Left hindlimb (tissue), 1 donor: ENCODE data around the gene GALE.
"Not testable (repeated sequence)": the region's sequence is repeated elsewhere in the genome, so short reads cannot be mapped to it uniquely, and the experiment has no call there.

Experiments used
- DNase-seq: peaks from one replicate; pipeline ENCODE4 v3.0.0-alpha.2; 2018

The GALE gene

DNA sequence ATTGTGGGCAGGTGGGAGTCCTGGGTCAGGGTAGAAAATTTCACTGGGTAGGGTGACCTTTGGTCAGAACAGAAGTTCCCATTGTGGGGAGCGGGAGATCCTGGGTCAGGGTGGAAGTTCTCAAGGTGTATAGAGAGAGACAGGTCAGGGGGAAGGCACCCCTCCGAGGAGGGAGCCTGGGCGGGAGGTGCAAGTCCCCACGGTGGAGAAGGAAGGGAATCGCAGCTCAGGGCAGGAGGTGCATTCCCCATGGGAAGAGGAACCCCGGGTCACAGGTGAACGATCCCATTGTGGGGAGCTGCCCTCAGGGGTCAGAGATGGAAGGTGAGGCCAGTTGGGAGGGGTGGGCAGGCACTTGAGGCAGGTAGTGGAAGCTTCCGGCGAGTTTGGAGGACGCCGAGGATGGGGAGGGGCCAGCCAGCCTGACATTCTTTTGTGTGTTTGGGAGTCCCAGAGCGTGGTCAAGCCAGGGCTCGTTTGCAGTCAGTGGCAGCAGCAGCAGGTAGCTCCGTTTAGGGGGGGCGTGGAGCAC is 9.0 kb downstream of the GALE start:
- DNase-seq: no peak

DNA sequence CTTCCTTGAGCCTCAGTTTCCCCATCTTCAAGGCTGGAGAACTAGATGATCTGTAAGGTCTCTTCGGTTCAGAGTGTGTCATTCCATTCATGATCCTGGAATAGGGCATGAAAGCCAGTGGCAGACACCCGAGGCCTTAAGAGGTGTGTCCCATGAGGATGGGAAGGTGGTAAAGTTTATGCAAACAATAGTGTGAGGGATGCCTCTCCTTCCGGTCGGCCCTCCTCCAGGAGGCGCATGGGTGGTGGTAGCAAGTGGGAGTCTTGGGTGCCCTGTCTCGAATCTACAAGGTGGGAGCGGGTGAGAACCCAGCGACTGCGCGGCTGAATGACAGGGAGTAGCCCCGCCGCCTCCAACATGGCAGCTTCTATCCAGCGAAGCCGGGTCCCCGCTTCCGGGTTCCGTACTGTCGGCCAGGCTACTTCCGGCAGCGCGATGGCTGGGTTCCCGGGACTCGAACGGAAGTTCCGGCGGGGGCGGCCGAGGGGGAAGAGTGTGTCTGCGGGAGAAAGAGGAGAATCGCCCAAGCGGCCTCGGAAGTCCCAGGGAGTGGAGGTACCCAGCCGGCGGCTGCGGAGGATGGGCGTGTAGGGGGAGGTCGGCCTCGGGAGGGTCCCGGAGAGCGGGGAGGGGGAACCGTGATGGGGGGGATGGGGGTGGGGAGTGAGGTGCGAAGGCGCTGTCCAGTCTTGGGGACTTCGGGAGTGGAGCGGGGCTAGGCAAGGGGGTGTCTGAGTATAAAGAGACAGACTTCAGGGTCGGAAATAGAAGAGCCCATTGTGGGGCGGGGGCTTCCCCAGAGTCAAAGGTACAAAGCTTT is 9.6 kb downstream of the GALE start, which contains the start of gene LYPLA2:
Gene LYPLA2, plus strand, starts transcription at position 450 of the 820 bp plus-strand sequence. CDS start 1,538 bp downstream, outside the sequence.
- peak; percentile 96 for DNase-seq

DNA sequence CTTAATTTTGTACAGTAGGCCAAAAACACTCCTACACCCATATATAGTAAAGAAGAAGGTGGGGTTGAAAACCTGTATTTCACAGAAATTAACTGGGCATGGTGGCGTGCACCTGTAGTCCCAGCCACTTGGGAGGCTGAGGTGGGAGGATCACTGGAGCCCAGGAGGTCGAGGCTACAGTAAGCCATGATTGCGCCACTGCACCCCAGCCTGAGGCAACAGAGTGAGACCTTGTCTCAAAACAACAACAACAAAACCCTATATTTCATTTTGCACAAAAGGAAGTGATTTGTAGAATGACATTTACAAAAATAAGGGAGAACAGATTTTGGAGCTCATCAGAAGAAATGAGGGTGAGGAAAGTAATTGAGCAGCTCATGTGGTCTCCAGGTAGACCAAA is 11.9 kb downstream of the GALE start:
- DNase-seq: no peak

DNA sequence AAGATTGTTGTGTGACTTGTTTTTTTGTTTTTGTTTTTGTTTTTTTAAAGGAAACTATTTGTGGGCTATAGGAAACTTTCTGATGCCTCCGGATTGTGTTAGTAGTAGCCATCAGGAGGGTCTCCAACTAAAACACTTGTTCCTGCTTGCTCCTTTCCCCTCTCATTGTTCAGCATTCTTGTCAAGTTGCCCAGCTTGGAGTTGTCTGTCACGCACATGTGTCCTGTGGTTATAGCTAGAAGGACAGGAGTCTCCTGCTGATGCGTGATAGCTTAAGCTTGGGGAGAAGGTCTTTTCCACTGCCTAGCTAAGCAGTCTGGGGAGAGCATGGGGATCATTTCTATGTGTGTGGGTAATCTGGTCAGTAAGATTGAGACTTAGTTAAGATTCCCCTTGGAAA is 12.9 kb downstream of the GALE start:
- no peak for DNase-seq

DNA sequence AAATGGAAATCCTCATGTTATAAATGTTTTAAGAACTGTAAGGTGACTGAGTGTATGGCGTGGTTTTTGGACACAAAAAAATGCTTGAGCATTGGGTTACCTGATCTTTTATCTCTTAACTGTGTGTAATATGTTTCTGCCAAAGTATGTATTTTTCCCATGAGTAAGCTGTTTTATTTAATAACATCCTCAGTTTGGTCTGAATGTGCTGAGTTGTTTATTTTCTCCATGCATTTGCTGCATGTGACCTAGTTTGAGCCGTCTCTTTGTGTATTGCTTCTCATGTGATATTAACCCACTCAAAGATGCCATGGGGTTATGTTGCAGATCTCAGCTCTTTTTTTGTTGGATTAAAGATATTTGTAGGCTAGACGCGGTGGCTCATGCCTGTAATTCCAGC is 15.7 kb downstream of the GALE start:
- DNase-seq: no peak

DNA sequence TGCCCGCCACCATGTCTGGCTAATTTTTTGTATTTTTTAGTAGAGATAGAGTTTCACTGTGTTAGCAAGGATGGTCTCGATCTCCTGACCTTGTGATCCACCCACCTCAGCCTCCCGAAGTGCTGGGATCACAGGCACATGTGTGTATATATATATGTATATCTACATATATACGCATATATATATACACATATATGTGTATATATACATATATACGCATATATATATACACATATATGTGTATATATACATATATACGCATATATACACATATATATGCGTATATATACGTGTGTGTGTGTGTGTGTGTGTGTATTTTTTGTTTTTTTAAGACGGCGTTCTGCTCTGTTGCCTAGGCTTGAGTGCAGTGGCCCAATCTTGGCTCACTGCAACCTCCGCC is 17.4 kb downstream of the GALE start:
- not testable (repeated sequence) for DNase-seq

DNA sequence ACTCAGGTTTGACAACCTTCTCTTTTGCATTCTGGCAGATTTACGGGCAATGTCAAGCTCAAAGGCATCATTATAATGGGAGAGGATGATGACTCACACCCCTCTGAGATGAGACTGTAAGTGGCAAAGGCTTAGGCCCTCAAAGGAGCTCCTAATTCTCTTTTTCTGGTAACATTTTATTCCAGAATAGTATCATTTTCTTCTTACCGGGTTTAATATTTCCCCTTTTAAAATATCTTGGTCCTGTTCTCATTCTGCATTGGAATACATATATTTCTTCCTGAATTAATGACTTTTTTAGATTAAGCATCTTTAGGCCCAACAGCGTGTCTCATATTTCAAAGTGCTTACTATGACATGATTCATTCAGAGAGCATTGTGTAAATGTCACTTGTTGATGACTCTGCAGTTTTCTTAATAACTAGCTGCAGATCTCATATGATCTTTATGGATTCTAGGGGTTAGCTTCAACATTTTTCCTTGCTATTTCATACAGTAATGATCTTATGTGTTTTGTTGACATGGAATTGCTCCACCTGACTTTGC is 20.7 kb downstream of the GALE start:
- no peak for DNase-seq

DNA sequence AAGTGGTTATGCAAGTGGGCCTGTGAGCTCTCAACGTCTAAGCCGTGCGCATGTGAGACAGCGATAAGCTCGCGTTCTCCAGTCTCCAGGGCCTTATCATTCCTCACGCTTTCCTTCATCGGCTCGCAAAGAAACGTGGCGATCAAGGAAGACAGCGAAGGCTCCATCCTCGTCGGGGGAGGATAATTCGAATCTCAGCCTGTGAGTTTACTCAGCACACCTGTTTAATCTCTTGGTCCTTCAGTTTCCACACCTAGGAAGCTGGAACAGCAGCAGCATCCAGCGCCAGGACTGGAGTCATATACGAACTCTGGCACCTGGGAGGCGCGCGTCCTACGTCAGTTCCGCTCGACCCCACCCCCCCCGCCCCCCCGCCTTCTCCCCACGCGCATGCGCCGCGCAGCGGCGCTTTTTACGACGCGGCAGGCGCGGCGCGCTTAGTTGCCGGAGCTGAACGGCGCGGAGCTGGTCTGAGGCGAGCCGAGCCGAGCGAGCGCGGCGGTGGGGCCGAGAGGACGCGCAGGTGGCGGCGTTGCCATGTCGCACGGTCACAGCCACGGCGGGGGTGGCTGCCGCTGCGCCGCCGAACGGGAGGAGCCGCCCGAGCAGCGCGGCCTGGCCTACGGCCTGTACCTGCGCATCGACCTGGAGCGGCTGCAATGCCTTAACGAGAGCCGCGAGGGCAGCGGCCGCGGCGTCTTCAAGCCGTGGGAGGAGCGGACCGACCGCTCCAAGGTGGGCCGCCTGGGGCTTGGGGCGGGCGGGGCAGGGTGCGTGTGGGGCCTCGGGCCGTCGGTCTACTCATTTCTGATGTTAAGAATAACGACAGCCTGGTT is 22.4 kb downstream of the GALE start, which contains the start of gene PITHD1:
Gene PITHD1, plus strand, starts transcription at position 440 of the 836 bp plus-strand sequence. Its CDS starts 98 bp downstream, at position 538.
- peak; percentile 91 for DNase-seq

DNA sequence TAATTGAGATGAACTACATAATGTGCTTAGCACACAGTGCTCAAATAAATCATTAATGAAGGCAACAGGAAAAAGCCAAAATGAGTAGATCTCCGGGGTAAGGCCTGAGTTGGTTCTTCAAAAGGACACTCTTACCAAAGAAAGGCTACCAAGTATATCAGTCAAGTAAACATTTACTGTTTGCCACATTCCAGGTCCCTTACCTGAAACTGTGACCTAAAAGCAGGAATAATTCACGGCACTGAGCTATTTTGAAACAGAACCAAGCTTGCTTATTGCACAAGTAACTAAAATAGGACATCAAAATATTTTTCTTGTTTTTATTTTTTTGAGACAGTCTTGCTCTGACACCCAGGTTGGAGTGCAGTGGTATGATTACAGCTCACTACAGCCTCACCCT is 24.3 kb downstream of the GALE start:
- no peak for DNase-seq

DNA sequence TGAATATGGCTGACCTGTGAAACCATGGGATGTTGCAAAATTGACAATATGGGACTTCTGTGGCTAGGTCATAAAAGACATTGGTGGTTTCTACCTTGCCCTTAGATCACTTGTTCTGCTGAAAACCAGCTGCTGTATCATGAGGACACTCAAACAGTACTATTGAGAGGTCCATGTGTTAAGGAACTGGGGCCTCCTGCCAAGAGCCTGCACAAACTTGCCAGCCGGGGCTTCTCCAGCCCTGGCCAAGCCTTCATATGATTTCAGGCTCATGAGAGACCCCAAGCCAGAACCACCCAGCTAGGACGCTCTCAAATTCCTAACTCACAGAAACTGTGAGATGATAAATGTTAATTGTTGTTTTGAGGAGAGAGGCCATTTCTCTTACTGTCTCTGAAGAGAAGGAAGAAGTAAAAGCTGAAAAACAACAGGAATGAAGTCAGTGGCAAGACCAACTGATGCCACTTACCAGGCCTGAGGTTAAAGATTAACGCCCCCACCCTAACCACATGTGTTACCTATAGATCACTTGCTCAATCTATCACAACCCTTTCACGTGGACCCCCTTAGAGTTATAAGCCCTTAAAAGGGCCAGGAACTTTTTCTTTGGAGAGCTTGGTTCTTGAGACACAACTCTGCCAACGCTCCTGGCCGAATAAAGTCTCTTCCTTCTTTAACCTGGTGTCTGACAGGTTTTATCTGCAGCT is 26.2 kb downstream of the GALE start:
- DNase-seq: no peak

DNA sequence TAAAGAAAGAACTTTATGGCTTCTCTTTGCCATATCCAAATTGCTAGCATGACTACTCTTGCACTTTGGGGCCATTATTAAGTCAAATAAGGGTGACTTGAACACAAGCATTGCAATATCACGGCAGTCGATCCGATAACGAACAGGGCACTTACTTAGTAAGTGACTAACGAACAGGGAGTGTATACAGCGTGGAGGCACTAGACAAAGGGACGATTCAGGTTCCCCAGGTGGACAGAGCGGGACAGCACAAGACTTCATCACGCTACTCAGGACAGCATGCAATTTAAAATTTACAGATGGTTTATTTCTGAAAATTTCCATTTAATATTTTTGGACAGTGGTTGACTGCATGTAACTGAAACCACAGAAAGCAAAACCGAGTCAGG is 27.7 kb downstream of the GALE start:
- DNase-seq: no peak

DNA sequence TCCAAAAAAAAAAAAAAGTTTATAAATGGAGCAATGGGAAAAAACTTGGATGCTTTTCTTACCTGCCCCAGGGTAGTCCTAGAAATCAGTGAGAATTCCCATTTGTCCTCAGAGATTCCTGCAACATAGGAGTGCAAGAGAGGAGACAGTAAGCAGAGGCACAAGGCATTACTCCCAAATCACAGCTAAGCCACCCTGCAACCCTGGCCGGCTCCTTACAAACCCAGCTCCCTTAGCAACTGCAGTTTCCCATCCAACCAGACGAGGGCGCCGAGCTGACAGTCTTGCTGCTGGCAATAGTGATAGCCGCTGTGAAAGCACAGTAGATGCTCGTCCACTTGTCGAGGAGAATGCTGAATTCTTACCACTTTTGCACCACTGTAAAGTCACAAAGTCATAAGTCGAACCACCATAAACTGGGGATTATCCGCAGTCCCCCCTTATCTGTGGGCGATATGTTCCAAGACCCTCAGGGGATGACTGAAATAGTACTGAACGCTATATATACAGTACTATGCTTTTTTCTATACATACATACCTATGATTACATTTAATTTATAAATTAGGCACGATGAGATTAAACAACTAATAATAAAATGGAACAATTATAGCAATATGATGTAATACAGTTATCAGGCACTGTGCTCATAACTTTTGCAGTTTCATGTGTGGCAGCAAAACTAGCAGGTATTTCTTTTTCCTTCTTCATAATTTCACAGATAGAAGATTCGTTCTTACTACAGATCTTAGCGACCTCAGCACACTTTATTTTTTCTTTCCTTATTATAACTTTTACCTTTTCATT is 28.3 kb downstream of the GALE start:
- peak; percentile 81 for DNase-seq

DNA sequence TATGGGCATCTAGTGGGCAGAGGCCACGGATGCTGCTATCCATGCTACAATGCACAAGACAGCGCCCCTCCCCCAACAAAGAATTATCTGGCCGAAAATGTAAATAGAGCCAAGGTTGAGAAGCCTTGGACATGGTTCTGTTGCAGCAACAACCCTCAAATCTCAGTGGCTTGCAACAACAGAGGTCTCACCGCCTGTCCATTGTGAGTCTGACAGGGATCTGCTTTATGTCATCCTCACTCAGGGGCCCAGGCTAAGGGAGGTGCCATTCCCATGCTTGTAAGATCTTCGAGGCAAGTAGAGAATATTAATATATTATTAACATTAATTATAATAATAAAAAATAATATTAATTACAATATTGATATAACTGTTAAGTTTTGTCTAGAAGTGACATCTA is 31.8 kb downstream of the GALE start:
- DNase-seq: no peak

DNA sequence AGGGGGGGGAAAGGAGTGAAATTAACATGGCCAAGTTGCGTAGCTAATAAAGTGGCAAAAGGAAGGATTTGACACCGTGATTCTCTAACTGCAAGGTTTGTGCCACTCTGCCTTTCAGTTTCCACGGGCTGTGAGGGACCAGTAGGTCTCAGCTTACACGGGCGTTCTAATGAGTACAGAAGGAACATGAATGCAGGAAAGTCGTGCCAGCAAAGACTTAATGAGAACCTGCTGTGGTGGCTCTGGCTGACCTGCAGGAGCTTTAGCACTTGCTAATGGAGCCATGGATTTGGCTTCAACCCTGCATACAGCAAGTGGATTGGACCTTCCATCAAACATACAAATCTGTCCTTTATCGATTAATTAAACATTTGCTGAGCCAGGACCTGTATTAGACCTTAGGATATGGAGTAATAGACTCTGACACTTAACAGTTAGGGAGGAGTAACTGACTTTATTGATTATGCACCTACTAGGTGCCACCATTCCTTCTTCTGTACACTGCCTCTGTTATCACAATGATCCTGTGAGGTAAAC is 37.4 kb downstream of the GALE start:
- DNase-seq: no peak

DNA sequence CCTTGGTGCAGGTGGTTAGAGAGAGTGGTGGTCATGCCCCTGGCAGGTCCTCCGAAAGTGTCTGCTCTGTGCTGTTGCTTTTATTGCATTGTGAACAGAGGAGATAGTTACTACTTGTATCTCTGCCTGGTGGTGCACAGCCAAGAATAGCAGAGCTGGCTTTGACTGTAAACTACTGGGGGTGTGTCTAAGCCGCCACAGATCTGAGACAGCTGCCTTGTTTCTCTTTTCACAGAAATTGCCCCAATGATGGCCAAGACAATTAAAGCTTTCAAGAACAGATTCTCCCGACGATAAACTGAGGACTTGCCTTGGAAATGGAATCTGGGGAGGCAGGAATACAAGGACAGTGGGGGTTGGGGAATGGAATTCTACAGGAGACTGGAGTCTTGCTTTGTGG is 41.3 kb downstream of the GALE start:
- no peak for DNase-seq

DNA sequence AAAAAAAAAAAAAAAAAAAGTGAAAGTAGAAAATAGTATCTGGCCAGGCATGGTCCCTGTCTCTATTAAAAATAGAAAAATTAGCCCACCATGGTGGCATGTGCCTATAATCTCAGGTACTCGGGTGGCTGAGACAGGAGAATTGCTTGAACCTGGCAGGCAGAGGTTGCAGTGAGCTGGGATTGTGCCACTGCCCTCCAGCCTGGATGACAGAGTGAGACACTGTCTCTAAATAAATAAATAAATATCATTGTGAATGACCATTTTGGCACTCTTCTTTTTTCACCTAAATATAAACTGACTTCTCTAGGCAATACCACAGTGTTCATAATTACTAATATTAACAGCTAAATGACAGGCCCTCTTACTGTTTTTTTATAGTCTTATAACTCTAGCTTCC is 42.7 kb downstream of the GALE start:
- DNase-seq: no peak

DNA sequence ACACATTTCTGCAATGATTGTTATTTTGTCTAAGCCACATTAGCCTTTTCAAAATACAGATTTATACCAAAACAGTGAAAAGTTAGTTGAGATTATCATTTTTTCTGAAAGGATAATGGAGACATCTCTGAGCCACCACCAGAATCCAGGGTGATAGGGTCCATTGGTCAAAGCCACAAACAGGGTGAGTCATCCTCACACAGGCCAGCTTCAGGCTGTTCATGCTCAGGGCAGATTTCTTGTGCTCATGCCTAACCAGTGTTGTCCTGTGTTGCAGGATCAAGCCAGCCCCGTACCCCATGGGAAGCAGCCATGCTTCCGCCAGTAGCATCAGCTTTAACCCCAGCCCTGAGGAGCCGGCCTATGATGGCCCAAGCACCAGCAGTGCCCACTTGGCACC is 43.9 kb downstream of the GALE start:
- DNase-seq: no peak

DNA sequence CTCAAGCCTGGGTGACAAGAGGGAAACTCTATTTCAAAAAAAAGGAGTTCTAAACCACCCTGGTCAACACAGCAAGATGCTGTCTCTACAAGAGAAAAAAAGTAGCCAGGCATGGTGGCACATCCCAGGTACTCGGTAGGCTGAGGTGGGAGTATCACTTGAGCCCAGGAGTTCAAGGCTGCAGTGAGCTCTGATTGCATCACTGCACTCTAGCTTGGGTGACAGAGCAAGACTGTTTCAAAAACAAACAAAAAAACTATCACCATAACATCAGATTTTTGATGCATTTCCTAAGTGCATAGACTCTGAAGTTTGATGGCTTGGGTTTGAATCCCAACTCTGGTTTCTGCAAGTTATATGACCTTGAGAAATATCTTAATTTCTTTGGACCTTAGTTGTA is 47.6 kb downstream of the GALE start:
- no peak for DNase-seq

DNA sequence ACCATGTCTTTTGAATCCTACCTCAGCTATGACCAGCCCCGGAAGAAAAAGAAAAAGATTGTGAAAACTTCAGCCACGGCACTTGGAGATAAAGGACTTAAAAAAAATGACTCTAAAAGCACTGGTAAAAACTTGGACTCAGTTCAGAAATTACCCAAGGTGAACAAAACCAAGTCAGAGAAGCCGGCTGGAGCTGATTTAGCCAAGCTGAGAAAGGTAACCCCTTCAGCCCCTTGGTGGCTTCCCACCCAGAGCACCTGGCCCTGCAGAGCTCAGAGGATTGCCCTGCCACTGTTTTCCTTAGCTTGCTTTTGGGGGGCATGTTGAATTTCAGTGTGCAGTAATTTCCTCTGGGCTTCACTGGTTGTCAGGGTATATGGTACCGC is 48.7 kb downstream of the GALE start:
- DNase-seq: no peak

DNA sequence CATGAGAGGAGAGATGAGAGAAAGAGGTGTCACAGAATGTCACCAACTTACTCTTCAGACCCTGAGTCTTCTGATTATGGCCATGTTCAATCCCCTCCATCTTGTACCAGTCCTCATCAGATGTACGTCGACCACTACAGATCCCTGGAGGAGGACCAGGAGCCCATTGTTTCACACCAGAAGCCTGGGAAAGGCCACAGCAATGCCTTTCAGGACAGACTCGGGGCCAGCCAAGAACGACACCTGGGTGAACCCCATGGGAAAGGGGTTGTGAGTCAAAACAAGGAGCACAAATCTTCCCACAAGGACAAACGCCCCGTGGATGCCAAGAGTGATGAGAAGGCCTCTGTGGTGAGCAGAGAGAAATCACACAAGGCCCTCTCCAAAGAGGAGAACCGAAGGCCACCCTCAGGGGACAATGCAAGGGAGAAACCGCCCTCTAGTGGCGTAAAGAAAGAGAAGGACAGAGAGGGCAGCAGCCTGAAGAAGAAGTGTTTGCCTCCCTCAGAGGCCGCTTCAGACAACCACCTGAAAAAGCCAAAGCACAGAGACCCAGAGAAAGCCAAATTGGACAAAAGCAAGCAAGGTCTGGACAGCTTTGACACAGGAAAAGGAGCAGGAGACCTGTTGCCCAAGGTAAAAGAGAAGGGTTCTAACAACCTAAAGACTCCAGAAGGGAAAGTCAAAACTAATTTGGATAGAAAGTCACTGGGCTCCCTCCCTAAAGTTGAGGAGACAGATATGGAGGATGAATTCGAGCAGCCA is 49.3 kb downstream of the GALE start:
- no peak for DNase-seq

DNA sequence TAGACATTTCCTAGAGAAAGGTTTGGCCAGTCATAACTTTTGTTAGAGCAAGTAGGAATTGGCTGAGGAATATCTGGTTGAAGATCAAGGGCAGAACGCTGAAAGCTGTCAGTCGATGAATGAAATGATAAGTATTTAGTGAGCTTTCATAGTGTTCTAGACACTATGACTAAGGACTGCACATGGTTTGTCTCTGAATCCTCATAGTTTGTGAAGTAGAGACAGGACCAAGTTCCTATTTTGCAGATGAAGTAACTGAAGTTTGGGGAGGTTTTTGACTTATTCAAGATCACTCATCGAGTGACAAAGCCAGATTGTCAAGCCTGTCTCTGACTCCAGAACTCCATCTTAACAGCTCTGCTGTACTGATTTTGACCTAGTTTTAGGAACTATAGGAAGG is 52.5 kb downstream of the GALE start:
- no peak for DNase-seq
